ENCODE measurements around the gene DPP4. TPM values are rescaled to one million over a fixed set of nuclear protein-coding genes. Genes with fewer than 3 reads are reported as not detected.

Gene DPP4
- total and polyA plus RNA-seq, 2 donors = 4.2 to 23.9 TPM

- H3K27me3 ChIP-seq (ENCODE audit: control insufficient read depth in 2 of 2, insufficient read depth in 1 of 2, low read length in 1 of 2) = no peaks in the 10 kb centered on the region
- no peak for DNase-seq (ENCODE audit: low read depth in 6 of 9, low spot score in 9 of 9)
- no peak overlapping the region for H3K27ac ChIP-seq (ENCODE audit: low read depth in 1 of 2, low read length in 1 of 2)
- H3K9me3 ChIP-seq (ENCODE audit: control insufficient read depth in 2 of 2, insufficient read depth in 1 of 2, low read length in 1 of 2) = no peaks in the 10 kb centered on the region
- no peak overlapping the region for H3K4me3 ChIP-seq (ENCODE audit: low read length in 2 of 2)
- H3K36me3 ChIP-seq (ENCODE audit: control insufficient read depth in 2 of 2, insufficient read depth in 2 of 2, low read length in 1 of 2) = no peaks in the 10 kb centered on the region
- 95% methylated on average over 3 of the region's 3 CpGs for WGBS
- H3K4me1 ChIP-seq (ENCODE audit: control insufficient read depth in 2 of 2, insufficient read depth in 2 of 2, low read length in 2 of 2) = peaks cover 0 to 6% of the 10 kb centered on the region in 2 donors
Measured at GRCh38 chr2:161975062-161975812, 98.8 kb downstream of the DPP4 start.

GRCh38 chr2:161974461-161974860 is 99.6 kb downstream of the DPP4 start:
- H3K36me3 ChIP-seq (ENCODE audit: control insufficient read depth in 2 of 2, insufficient read depth in 2 of 2, low read length in 1 of 2) = no peaks in the 10 kb centered on the region
- H3K27ac ChIP-seq (ENCODE audit: low read depth in 1 of 2, low read length in 1 of 2) = no peak overlapping the region
- 97% methylated on average over 2 of the region's 2 CpGs for WGBS
- H3K4me1 ChIP-seq (ENCODE audit: control insufficient read depth in 2 of 2, insufficient read depth in 2 of 2, low read length in 2 of 2) = peaks cover 0 to 3% of the 10 kb centered on the region in 2 donors
- no peak overlapping the region for H3K4me3 ChIP-seq (ENCODE audit: low read length in 2 of 2)
- H3K9me3 ChIP-seq (ENCODE audit: control insufficient read depth in 2 of 2, insufficient read depth in 1 of 2, low read length in 1 of 2) = no peaks in the 10 kb centered on the region
- no peaks in the 10 kb centered on the region for H3K27me3 ChIP-seq (ENCODE audit: control insufficient read depth in 2 of 2, insufficient read depth in 1 of 2, low read length in 1 of 2)
- no peak for DNase-seq (ENCODE audit: low read depth in 6 of 9, low spot score in 9 of 9)

DNA sequence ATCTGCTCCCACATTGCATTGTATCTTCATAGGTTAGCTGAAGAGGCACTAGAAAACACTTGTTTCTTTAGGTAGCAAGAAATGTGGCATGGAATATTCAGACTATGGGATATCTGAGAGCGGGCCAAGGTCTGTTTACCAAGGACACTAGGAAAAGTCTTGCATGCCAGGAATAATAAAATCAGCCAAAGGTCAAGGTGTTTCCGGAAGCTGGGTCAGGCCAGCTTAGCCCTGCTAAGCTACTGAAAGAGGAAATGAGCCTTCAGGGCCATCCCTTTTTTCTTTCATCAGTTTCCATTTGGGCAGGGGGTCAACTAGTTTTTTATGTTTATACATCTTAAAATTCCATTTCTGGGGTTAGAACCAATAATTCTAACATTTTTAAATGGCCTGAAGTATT is 101.1 kb downstream of the DPP4 start:
- H3K36me3 ChIP-seq (ENCODE audit: control insufficient read depth in 2 of 2, insufficient read depth in 2 of 2, low read length in 1 of 2) = no peaks in the 10 kb centered on the region
- H3K27me3 ChIP-seq (ENCODE audit: control insufficient read depth in 2 of 2, insufficient read depth in 1 of 2, low read length in 1 of 2) = no peaks in the 10 kb centered on the region
- no peak overlapping the region for H3K4me3 ChIP-seq (ENCODE audit: low read length in 2 of 2)
- H3K4me1 ChIP-seq (ENCODE audit: control insufficient read depth in 2 of 2, insufficient read depth in 2 of 2, low read length in 2 of 2) = peaks cover 0 to 3% of the 10 kb centered on the region in 2 donors
- H3K9me3 ChIP-seq (ENCODE audit: control insufficient read depth in 2 of 2, insufficient read depth in 1 of 2, low read length in 1 of 2) = no peaks in the 10 kb centered on the region
- WGBS = over 99% methylated on average over 2 of the region's 2 CpGs
- DNase-seq (ENCODE audit: low read depth in 6 of 9, low spot score in 9 of 9) = no peak
- no peak overlapping the region for H3K27ac ChIP-seq (ENCODE audit: low read depth in 1 of 2, low read length in 1 of 2)

DNA sequence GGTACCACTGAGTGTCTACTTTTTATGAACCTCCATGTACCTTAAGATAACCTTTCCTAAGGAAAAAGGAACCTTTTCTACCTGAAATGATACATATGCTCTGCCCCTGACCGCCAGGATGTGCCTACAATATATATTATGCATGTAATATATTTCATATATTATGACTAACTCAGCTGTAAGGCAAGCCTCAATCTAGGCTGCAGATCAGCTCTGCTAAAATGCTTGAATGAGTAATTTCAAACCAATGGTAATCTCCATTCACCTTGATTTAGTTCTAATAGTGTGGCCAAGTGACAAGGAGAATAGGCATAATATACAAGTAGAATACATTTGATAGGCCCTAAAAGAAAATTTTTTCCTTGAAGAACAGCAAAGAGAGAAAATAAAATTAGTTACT is 101.8 kb downstream of the DPP4 start:
- no peak for DNase-seq (ENCODE audit: low read depth in 6 of 9, low spot score in 9 of 9)
- no peak overlapping the region for H3K27ac ChIP-seq (ENCODE audit: low read depth in 1 of 2, low read length in 1 of 2)
- H3K4me3 ChIP-seq (ENCODE audit: low read length in 2 of 2) = no peak overlapping the region
- no peaks in the 10 kb centered on the region for H3K27me3 ChIP-seq (ENCODE audit: control insufficient read depth in 2 of 2, insufficient read depth in 1 of 2, low read length in 1 of 2)
- no peaks in the 10 kb centered on the region for H3K9me3 ChIP-seq (ENCODE audit: control insufficient read depth in 2 of 2, insufficient read depth in 1 of 2, low read length in 1 of 2)
- H3K36me3 ChIP-seq (ENCODE audit: control insufficient read depth in 2 of 2, insufficient read depth in 2 of 2, low read length in 1 of 2) = no peaks in the 10 kb centered on the region
- WGBS = 96% methylated on average over 1 of the region's 1 CpG
- H3K4me1 ChIP-seq (ENCODE audit: control insufficient read depth in 2 of 2, insufficient read depth in 2 of 2, low read length in 2 of 2) = peaks cover 0 to 3% of the 10 kb centered on the region in 2 donors

DNA sequence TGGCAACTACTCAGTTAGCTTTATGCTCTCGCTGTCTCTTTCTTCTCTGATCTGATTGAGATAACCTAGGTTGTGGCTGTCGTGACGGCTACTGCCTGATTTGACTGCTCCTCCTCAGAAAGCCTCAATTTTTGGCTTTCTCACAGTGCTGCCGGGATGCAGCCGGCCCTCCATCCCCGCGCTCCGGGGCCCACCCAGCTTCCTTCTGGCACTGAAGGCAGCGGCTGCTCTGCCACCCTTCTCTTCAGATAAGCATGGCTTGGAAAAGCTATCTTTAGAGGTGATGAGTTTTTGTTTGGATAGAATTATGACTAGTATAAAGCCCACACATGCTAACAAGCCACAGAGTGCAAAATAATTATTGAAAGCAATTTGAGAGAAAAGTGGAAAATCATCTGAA is 102.5 kb downstream of the DPP4 start:
- 88% methylated on average over 9 of the region's 9 CpGs for WGBS
- Histone ChIP-seq H3K27me3 (ENCODE audit: control insufficient read depth in 2 of 2, insufficient read depth in 1 of 2, low read length in 1 of 2) (no peaks in the 10 kb centered on the region), H3K36me3 (ENCODE audit: control insufficient read depth in 2 of 2, insufficient read depth in 2 of 2, low read length in 1 of 2) (no peaks in the 10 kb centered on the region), H3K4me3 (ENCODE audit: low read length in 2 of 2) (no peak overlapping the region), H3K4me1 (ENCODE audit: control insufficient read depth in 2 of 2, insufficient read depth in 2 of 2, low read length in 2 of 2) (peaks cover 0 to 3% of the 10 kb centered on the region in 2 donors), H3K27ac (ENCODE audit: low read depth in 1 of 2, low read length in 1 of 2) (no peak overlapping the region), H3K9me3 (ENCODE audit: control insufficient read depth in 2 of 2, insufficient read depth in 1 of 2, low read length in 1 of 2) (no peaks in the 10 kb centered on the region)
- no peak for DNase-seq (ENCODE audit: low read depth in 6 of 9, low spot score in 9 of 9)

DNA sequence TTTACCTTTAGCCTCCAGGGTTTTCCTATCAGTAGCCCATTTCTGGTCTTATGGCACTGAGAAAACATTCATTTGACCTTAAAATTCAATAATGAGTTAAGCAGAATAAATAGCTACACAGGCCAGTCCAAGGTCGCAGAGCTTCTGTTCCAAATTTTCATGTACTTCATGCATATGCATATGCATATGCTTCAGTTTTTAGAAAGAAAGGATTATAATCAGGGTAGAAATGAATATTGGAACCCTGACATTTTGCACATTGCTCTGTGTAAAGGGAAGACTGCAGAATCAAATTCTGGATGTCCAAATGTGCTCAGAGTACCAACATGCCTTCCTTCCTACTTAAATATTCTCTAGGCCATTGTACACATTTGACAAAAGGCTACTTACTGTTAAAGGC is 104.9 kb downstream of the DPP4 start:
- DNase-seq (ENCODE audit: low read depth in 6 of 9, low spot score in 9 of 9) = no peak
- H3K9me3 ChIP-seq (ENCODE audit: control insufficient read depth in 2 of 2, insufficient read depth in 1 of 2, low read length in 1 of 2) = no peaks in the 10 kb centered on the region
- 96% methylated on average over 1 of the region's 1 CpG for WGBS

GRCh38 chr2:161965994-161966393 is 108.0 kb downstream of the DPP4 start:
- DNase-seq (ENCODE audit: low read depth in 6 of 9, low spot score in 9 of 9) = no peak
- Histone ChIP-seq H3K4me1 (ENCODE audit: control insufficient read depth in 2 of 2, insufficient read depth in 2 of 2, low read length in 2 of 2) (no peaks in the 10 kb centered on the region), H3K36me3 (ENCODE audit: control insufficient read depth in 2 of 2, insufficient read depth in 2 of 2, low read length in 1 of 2) (no peaks in the 10 kb centered on the region), H3K27me3 (ENCODE audit: control insufficient read depth in 2 of 2, insufficient read depth in 1 of 2, low read length in 1 of 2) (no peaks in the 10 kb centered on the region), H3K4me3 (ENCODE audit: low read length in 2 of 2) (no peak overlapping the region), H3K9me3 (ENCODE audit: control insufficient read depth in 2 of 2, insufficient read depth in 1 of 2, low read length in 1 of 2) (no peaks in the 10 kb centered on the region), H3K27ac (ENCODE audit: low read depth in 1 of 2, low read length in 1 of 2) (no peak overlapping the region)
- WGBS = 0% methylated on average over 1 of the region's 1 CpG

More for the DNA sequence above, 104.9 kb downstream of the DPP4 start:
- no peak overlapping the region for H3K27ac ChIP-seq (ENCODE audit: low read depth in 1 of 2, low read length in 1 of 2)
- H3K27me3 ChIP-seq (ENCODE audit: control insufficient read depth in 2 of 2, insufficient read depth in 1 of 2, low read length in 1 of 2) = no peaks in the 10 kb centered on the region
- H3K4me1 ChIP-seq (ENCODE audit: control insufficient read depth in 2 of 2, insufficient read depth in 2 of 2, low read length in 2 of 2) = peaks cover 0 to 3% of the 10 kb centered on the region in 2 donors
- no peak overlapping the region for H3K4me3 ChIP-seq (ENCODE audit: low read length in 2 of 2)
- no peaks in the 10 kb centered on the region for H3K36me3 ChIP-seq (ENCODE audit: control insufficient read depth in 2 of 2, insufficient read depth in 2 of 2, low read length in 1 of 2)

- no peaks in the 10 kb centered on the region for H3K27me3 ChIP-seq (ENCODE audit: control insufficient read depth in 2 of 2, insufficient read depth in 1 of 2, low read length in 1 of 2)
- 99% methylated on average over 4 of the region's 4 CpGs for WGBS
Measured at GRCh38 chr2:161964160-161964559, 109.9 kb downstream of the DPP4 start.

GRCh38 chr2:161962160-161962559 is 111.9 kb downstream of the DPP4 start:
- no peaks in the 10 kb centered on the region for H3K9me3 ChIP-seq (ENCODE audit: control insufficient read depth in 2 of 2, insufficient read depth in 1 of 2, low read length in 1 of 2)
- H3K36me3 ChIP-seq (ENCODE audit: control insufficient read depth in 2 of 2, insufficient read depth in 2 of 2, low read length in 1 of 2) = no peaks in the 10 kb centered on the region
- DNase-seq (ENCODE audit: low read depth in 6 of 9, low spot score in 9 of 9) = no peak
- H3K4me3 ChIP-seq (ENCODE audit: low read length in 2 of 2) = no peak overlapping the region
- H3K4me1 ChIP-seq (ENCODE audit: control insufficient read depth in 2 of 2, insufficient read depth in 2 of 2, low read length in 2 of 2) = no peaks in the 10 kb centered on the region
- no peaks in the 10 kb centered on the region for H3K27me3 ChIP-seq (ENCODE audit: control insufficient read depth in 2 of 2, insufficient read depth in 1 of 2, low read length in 1 of 2)
- H3K27ac ChIP-seq (ENCODE audit: low read depth in 1 of 2, low read length in 1 of 2) = no peak overlapping the region

More at GRCh38 chr2:161964160-161964559, 109.9 kb downstream of the DPP4 start:
- no peaks in the 10 kb centered on the region for H3K4me1 ChIP-seq (ENCODE audit: control insufficient read depth in 2 of 2, insufficient read depth in 2 of 2, low read length in 2 of 2)
- H3K27ac ChIP-seq (ENCODE audit: low read depth in 1 of 2, low read length in 1 of 2) = no peak overlapping the region
- H3K4me3 ChIP-seq (ENCODE audit: low read length in 2 of 2) = no peak overlapping the region
- DNase-seq (ENCODE audit: low read depth in 6 of 9, low spot score in 9 of 9) = no peak
- H3K36me3 ChIP-seq (ENCODE audit: control insufficient read depth in 2 of 2, insufficient read depth in 2 of 2, low read length in 1 of 2) = no peaks in the 10 kb centered on the region
- no peaks in the 10 kb centered on the region for H3K9me3 ChIP-seq (ENCODE audit: control insufficient read depth in 2 of 2, insufficient read depth in 1 of 2, low read length in 1 of 2)

All from thymus (tissue), 11 donors.